Stimulated activated naive B cell treated with anti-CD40 and anti-IgM and Interleukin-4, amounts not matched to agents 10 μg/mL and 1 μg/mL and 100 μg/mL, for 72 hours (primary cell): Measurements from ENCODE around the gene CELA2A.
"Not testable (repeated sequence)": the region's sequence is repeated elsewhere in the genome, so short reads cannot be mapped to it uniquely, and the experiment has no call there.

Experiments used
- ATAC-seq, 2 donors: fragments of 150-1000 bp; cut with Tn5 transposase; replicated peaks; 2 replicates each; pipeline ENCODE4 v1.10.0; 2021; ENCODE audit warnings: moderate library complexity in 1 of 2
- DNase-seq: peaks from one replicate; pipeline ENCODE4 v3.0.0; 2021
- H3K27ac Mint-ChIP-seq: one replicate; pipeline ENCODE4 v1.8.0; 2022; ENCODE audit warnings: mild to moderate bottlenecking, mixed read lengths
- H3K27me3 Mint-ChIP-seq, 2 donors: one replicate each; pipeline ENCODE4 v1.8.0; 2022; ENCODE audit warnings: mixed read lengths in 2 of 2
- H3K36me3 Mint-ChIP-seq, 2 donors: one replicate each; pipeline ENCODE4 v1.8.0; 2022; ENCODE audit warnings: mixed read lengths in 2 of 2, mild to moderate bottlenecking in 1 of 2
- H3K4me1 Mint-ChIP-seq, 2 donors: one replicate each; pipeline ENCODE4 v1.8.0; 2022; ENCODE audit warnings: mixed read lengths in 2 of 2, mild to moderate bottlenecking in 1 of 2
- H3K4me3 Mint-ChIP-seq, 2 donors: one replicate each; pipeline ENCODE4 v1.8.0; 2022; ENCODE audit warnings: mild to moderate bottlenecking in 2 of 2, mixed read lengths in 2 of 2, moderate library complexity in 1 of 2
- H3K9me3 Mint-ChIP-seq, 2 donors: one replicate each; pipeline ENCODE4 v1.8.0; 2022; ENCODE audit warnings: mixed read lengths in 2 of 2, mild to moderate bottlenecking in 1 of 2

Gene CELA2A

DNA sequence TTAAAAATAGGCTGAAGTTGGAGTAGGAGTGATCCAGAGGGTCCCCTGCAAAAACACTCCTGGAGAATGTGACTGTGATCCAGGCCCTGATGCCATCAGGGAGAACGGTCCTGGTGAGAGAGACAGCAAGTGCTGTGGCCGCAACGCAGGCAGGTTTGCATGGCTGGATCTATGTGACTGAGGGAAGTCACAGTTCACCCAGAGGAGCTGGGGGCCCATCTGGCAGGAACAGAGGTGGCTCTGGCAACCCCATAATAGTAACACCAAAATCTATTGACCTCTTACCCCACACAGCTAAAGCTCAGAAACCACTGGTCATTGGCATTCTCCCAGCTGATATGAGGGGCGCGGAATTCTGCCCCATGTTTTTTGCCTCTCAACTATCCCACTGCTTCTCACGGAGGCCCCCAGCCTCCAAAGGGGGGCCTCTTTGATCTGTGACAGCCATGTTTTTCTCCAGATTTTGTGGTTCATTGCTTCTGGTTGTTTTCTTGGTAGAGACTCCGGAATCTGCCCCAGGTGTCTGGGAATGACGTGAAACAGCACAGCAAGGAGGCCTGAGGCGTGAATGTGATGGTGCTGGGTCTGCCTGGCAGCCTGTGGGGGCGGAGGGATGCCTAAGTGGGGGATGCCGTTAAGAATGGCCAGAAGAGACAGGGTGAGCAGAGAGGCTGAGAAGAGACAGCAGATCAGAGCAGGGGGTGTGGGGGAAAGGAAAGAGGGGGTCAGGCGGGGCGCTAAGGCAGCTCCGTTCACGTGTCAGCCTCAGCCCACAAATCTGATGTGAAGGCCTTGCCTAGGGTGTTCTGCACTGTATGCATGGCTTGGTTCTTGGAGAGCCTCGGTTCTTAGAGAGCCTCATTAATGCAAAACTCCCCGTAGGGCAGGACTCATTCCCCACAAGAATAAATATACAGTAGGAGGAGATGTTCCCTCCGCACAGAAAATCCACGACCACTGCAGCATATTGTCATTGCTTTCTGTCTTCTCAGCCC, 43.9 kb downstream of the CELA2A start:
- Mint-ChIP-seq H3K9me3 (peaks cover 0 to 3% of the 10 kb centered on the region in 2 donors), H3K27me3 (no peaks in the 10 kb centered on the region), H3K27ac (no peak overlapping the region), H3K4me3 (no peak overlapping the region), H3K4me1 (no peaks in the 10 kb centered on the region), H3K36me3 (peaks cover 21 to 33% of the 10 kb centered on the region in 2 donors)
- no peak for DNase-seq
- ATAC-seq: no peak

- no peaks in the 10 kb centered on the region for H3K4me1 Mint-ChIP-seq
- ATAC-seq: peak; percentile 83 to 84
- H3K9me3 Mint-ChIP-seq: peaks cover 0 to 3% of the 10 kb centered on the region in 2 donors
- no peak overlapping the region for H3K4me3 Mint-ChIP-seq
- H3K27ac Mint-ChIP-seq: no peak overlapping the region
- peaks cover 17 to 28% of the 10 kb centered on the region in 2 donors for H3K36me3 Mint-ChIP-seq
- no peaks in the 10 kb centered on the region for H3K27me3 Mint-ChIP-seq
- peak; percentile 21 for DNase-seq
Measured at GRCh38 chr1:15501208-15502032, 44.9 kb downstream of the CELA2A start.

- ATAC-seq (no peak), DNase-seq (no peak)
- Mint-ChIP-seq H3K27me3 (no peaks in the 10 kb centered on the region), H3K4me1 (peaks cover 3 to 6% of the 10 kb centered on the region in 2 donors), H3K4me3 (no peak overlapping the region), H3K9me3 (no peaks in the 10 kb centered on the region), H3K36me3 (peaks cover 26 to 28% of the 10 kb centered on the region in 2 donors), H3K27ac (no peak overlapping the region)
Measured at GRCh38 chr1:15504436-15504835, 47.9 kb downstream of the CELA2A start.

DNA sequence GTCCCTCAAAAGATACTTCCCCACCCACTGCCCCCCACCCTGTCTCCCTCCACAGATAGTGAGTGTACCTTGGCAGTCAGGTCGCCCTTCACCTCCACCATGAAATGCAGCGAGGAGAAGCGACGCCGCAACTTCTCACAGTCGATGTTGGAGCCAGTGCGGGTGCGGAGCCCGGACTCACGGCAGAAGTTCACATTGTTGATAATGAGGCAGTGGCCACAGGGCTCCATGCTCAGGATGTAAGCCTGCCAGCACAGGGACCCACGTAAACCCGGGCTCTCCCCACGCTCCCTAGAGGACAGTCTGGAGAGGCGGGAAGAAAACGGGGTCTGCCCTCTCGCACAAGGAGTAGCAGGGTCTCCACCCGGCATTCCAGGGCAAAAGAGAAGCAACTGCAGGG, 50.3 kb downstream of the CELA2A start:
- Mint-ChIP-seq H3K4me1 (peaks cover 6 to 14% of the 10 kb centered on the region in 2 donors), H3K4me3 (no peak overlapping the region), H3K36me3 (peaks cover 26 to 29% of the 10 kb centered on the region in 2 donors), H3K9me3 (no peaks in the 10 kb centered on the region), H3K27ac (no peak overlapping the region), H3K27me3 (no peaks in the 10 kb centered on the region)
- no peak for ATAC-seq
- DNase-seq: no peak

GRCh38 chr1:15507278-15507677, 50.7 kb downstream of the CELA2A start:
- H3K36me3 Mint-ChIP-seq: peaks cover 30 to 31% of the 10 kb centered on the region in 2 donors
- ATAC-seq (no peak), DNase-seq (no peak)
- H3K4me3 Mint-ChIP-seq: no peak overlapping the region
- no peak overlapping the region for H3K27ac Mint-ChIP-seq
- H3K9me3 Mint-ChIP-seq: no peaks in the 10 kb centered on the region
- H3K4me1 Mint-ChIP-seq: peaks cover 6 to 14% of the 10 kb centered on the region in 2 donors
- no peaks in the 10 kb centered on the region for H3K27me3 Mint-ChIP-seq

DNA sequence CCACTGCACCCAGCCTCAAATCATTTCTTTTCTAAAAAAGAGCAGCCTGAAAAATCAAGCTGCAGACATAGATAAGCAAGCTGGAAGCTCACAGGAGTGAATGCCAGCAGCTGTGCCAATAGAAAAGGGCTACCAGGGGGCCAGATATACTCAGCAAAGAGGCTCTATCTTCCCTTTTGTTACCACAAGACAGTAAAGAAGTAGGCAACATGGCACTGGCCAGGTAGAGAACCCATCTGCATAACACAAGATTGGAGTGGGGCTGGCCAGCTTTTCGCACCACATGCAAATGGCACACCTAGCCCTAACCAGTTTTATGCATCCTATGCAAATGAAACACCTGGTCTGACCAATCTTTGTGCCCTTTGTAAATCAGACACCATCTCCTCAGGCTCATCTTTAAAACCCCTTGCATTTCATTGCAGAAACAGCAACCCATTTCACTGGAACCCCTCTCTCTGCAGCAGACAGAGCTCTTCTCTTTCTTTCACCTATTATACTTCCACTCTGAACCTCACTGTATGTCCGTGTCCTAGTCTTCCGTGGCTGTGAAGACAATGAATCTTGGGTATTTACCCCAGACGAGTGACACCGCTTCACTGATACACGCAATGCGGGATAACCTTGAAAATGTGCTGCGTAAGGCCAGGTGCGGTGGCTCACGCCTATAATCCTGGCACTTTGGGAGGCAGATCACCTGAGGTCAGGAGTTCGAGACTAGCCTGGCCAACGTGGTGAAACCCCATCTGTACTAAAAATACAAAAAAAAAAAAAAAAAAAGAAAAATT, 52.4 kb downstream of the CELA2A start:
- H3K27ac Mint-ChIP-seq: no peak overlapping the region
- peaks cover 34 to 40% of the 10 kb centered on the region in 2 donors for H3K36me3 Mint-ChIP-seq

GRCh38 chr1:15509586-15509985, 53.1 kb downstream of the CELA2A start:
- no peaks in the 10 kb centered on the region for H3K9me3 Mint-ChIP-seq
- no peak overlapping the region for H3K27ac Mint-ChIP-seq
- peaks cover 6 to 21% of the 10 kb centered on the region in 2 donors for H3K4me1 Mint-ChIP-seq
- H3K36me3 Mint-ChIP-seq: peaks cover 39 to 40% of the 10 kb centered on the region in 2 donors
- ATAC-seq (no peak), DNase-seq (no peak)
- H3K4me3 Mint-ChIP-seq: no peak overlapping the region
- H3K27me3 Mint-ChIP-seq: no peaks in the 10 kb centered on the region

More for the DNA sequence above, 52.4 kb downstream of the CELA2A start:
- Mint-ChIP-seq H3K9me3 (no peaks in the 10 kb centered on the region), H3K27me3 (no peaks in the 10 kb centered on the region), H3K4me1 (peaks cover 6 to 14% of the 10 kb centered on the region in 2 donors), H3K4me3 (no peak overlapping the region)
- no peak for DNase-seq
- ATAC-seq: no peak

DNA sequence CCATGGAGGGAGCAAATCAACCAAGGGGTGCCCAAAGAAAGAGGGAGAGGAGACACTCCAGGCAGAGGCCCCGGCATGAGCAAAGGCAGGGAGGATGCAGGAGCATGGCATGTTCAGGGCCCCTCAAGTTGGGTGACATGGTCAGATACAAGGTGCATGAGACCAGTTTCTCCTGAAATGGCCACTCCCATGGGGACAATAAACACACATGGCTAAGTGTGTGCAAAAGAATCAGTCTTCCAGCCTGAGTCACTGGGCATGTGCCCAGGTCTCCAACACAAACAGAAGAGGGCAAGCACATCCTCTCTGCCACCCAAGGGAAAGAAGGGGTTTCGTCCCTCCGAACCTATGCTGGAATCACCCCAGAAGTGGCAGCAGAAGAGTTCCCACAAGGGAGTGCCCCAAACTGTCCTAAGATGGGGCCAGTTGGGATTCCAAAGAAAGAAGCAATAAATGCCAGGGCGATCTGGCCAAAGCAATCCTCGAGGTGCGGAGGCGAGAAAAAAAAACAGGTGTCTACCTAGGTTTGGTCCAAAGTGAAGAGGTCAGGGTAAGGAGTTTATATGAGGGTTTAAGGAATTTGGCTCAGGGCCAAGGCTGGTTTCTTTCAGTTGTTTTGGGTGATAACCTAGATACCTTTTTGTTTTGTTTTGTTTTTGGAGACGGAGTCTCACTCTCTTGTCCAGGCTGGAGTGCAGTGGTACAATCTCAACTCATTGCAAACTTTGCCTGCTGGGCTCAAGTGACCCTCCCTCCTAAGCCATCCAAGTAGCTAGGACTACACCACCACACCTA, 54.3 kb downstream of the CELA2A start:
- ATAC-seq: no peak
- Mint-ChIP-seq H3K4me3 (no peak overlapping the region), H3K27ac (peak overlapping the region; percentile 2), H3K36me3 (peaks cover 42 to 46% of the 10 kb centered on the region in 2 donors), H3K4me1 (peaks cover 15 to 32% of the 10 kb centered on the region in 2 donors), H3K27me3 (no peaks in the 10 kb centered on the region), H3K9me3 (no peaks in the 10 kb centered on the region)
- no peak for DNase-seq

DNA sequence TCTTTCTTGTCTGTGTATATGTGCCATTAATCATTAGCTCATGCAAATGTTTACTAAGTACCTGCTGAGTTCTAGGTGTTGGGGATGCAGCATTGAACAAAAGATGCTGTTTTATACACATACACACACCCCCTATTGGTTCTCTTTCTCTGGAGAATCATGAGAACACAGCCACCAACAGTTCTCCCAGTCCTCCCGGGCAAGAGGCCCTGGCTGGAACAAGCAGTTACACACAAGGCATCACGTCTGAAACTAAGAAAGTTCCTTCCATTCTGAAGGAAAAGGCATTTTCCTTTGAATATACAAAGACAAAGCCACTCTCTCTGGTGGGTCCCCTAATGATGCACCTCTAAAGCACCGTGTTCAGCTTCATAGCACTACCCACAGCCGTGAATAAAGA, 56.7 kb downstream of the CELA2A start:
- no peak for DNase-seq
- no peak overlapping the region for H3K4me3 Mint-ChIP-seq
- peaks cover 47 to 61% of the 10 kb centered on the region in 2 donors for H3K36me3 Mint-ChIP-seq
- H3K9me3 Mint-ChIP-seq: no peaks in the 10 kb centered on the region
- ATAC-seq: no peak
- no peak overlapping the region for H3K27ac Mint-ChIP-seq
- H3K27me3 Mint-ChIP-seq: no peaks in the 10 kb centered on the region
- peaks cover 15 to 42% of the 10 kb centered on the region in 2 donors for H3K4me1 Mint-ChIP-seq

DNA sequence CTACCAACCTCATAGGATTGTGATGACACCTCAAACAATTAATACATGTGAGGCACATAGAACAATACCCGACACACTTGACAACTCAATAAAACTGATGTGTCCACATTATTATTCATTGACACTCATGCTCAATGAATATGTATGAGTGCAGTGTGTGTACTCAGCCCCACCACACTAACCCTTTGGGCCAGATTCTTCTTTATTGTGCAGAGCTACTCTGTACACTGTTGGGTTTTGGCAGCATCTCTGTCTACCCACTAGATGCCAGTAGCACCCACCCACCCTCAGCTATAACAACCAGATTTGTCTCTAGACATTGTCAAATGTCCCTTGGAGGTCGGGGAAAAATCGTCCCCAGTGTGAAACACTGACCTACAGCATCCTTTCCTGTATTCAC, 57.4 kb downstream of the CELA2A start:
- Mint-ChIP-seq H3K27me3 (no peaks in the 10 kb centered on the region), H3K27ac (no peak overlapping the region), H3K9me3 (no peaks in the 10 kb centered on the region), H3K4me3 (no peak overlapping the region), H3K36me3 (peaks cover 48 to 65% of the 10 kb centered on the region in 2 donors), H3K4me1 (peaks cover 14 to 41% of the 10 kb centered on the region in 2 donors)
- DNase-seq (no peak), ATAC-seq (no peak)

GRCh38 chr1:15514557-15514956, 58.0 kb downstream of the CELA2A start:
- peaks cover 14 to 36% of the 10 kb centered on the region in 2 donors for H3K4me1 Mint-ChIP-seq
- not testable (repeated sequence) for H3K27ac Mint-ChIP-seq, H3K4me3 Mint-ChIP-seq, H3K9me3 Mint-ChIP-seq, DNase-seq, H3K27me3 Mint-ChIP-seq
- peak; percentile 12 to 25 for ATAC-seq
- H3K36me3 Mint-ChIP-seq: peaks cover 46 to 65% of the 10 kb centered on the region in 2 donors

DNA sequence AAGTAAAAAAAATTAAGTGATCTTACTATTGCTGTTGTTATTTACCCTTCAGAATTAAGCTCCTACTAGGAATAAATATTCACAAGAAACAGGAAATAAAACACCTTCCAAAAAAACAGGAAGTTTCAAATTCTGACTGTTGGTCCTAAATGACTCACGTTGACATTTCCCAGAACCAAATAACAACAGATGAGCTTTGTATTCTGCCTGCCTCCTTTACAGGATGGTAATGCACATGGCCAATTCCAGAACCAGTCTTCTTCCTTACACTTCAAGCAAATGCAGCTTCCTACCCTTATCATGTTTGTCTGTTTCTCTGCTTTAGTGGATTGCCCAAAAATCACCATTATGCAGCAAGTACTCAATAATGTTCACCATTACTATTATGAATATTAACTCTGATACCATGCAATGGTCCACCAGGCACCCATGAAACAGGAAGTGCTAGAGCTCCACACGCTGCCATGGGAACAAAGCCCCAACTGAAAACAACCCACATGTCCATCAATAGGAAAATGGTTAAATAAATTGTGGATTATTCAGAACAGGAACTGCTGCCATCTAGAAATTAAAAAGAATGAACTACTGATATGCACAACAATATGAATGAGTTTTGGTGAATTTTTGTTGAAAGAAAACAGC, 58.6 kb downstream of the CELA2A start:
- Mint-ChIP-seq H3K9me3 (no peaks in the 10 kb centered on the region), H3K4me1 (peaks cover 14 to 36% of the 10 kb centered on the region in 2 donors), H3K4me3 (peak overlapping the region; percentile 8 to 40), H3K27me3 (no peaks in the 10 kb centered on the region), H3K27ac (peak overlapping the region; percentile 56), H3K36me3 (peaks cover 46 to 66% of the 10 kb centered on the region in 2 donors)
- DNase-seq (no peak), ATAC-seq (peak; percentile 87)

GRCh38 chr1:15519625-15520024, 63.1 kb downstream of the CELA2A start:
- H3K9me3 Mint-ChIP-seq: no peaks in the 10 kb centered on the region
- DNase-seq: no peak
- no peak overlapping the region for H3K4me3 Mint-ChIP-seq
- no peak for ATAC-seq
- H3K4me1 Mint-ChIP-seq: peaks cover 24 to 43% of the 10 kb centered on the region in 2 donors
- H3K27ac Mint-ChIP-seq: no peak overlapping the region
- H3K36me3 Mint-ChIP-seq: peaks cover 28 to 40% of the 10 kb centered on the region in 2 donors
- no peaks in the 10 kb centered on the region for H3K27me3 Mint-ChIP-seq
